GM21576 (cell line): ENCODE results near the gene RRM2.

Experiments used
- ATAC-seq: cut with Tn5 transposase; IDR thresholded peaks from one replicate; pipeline ENCODE4 v1.9.1; 2021; ENCODE audit warnings: mild to moderate bottlenecking, moderate library complexity; ENCODE audit not compliant: unreplicated experiment

RRM2 gene

DNA sequence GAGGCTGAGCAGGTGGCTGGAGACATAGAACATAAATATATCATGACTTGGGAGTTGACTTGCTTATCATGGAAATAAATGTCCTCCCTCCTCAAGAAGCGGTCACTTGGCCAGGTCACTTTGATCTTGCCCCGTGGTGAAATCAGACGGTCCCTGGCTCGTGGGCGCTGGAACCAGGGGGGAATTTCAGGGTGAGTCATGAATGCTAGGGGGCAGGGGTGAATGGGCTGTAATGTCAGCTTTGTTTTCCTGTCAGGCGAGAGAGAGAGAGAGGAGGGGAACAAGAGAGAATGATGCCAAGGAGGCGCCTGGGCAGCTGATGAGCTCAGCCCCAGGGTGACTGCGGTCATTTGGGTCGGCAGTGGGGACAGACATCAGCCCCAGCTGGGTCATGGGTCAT, 47.7 kb downstream of the RRM2 start:
- no peak for ATAC-seq

DNA sequence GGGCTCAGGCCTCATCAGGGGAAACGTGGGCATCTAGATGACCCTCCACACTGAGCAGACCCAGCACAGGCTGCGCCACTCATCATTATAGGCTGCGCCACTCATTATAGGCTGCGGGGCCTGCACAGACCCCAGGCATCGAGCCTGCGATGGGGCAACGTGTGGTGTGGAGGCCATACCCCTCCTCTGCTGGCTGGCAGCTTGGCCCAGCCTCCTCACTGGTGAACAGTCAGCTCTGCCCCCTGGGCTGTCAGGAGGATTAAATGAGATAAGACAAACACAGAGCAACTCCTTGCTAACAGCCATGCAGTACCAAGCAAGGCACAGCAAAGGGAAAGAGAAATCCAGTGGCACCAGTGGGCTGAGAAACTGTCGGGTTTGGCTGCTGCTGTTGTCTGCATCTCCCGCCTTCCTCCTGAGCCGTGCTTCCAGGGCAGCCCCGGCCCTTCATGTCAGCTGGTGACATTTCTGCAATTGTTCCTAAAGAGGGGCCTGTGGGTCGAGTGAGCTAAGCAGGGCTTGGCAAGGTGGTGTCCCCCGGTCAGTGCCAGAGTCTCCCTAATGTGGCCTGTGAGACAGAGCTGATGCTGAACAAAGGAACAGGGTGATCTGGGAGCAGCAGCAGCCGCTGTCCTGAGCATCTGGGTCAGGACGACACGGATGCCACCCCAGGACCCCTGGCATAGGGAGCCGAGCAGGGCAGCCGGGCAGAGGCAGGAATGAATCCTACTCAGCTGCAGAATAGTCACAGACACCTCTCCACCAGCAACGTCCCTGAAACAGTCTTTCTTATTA, 48.7 kb downstream of the RRM2 start:
- ATAC-seq, result no peak

DNA sequence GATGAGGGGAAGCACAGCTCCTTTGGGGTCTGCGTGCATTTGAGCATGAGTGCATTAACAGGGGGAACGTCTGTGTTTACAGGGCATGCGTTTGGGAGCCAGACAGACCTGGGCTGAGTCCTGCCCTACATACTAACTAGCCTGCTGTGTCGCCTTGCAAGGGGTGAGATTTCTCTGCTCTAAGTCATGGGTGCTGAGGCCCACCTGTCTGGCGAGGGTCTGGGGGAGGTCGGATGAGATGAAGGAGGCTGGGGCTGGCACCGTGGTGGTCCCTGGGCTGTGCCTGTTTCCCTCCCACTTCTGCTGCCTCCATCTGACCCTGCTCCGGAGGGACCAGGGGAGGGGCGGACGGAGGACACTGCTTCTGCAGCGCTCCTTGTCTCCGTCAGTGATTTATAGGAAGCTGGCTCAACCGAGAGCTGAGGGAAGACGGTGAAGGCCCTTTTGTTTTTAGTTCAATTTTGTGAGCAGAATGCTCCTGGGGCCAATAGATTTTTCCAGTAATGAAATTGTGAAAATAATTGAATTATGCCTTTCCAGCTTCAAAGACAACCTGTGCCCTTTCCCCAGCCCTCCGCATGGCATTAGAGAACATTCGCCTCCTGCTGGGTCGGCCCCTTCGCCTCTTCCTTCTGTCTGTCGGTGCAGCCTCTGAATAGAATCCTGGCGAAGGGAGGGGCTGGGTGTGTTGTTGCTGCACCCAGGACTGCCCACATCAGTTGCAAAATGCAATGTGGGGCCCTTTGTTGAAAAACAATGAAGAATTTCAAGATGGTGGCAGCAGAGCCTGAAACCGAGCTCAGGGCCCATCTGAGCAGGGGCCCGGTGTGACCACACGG, 49.7 kb downstream of the RRM2 start:
- ATAC-seq, result no peak

DNA sequence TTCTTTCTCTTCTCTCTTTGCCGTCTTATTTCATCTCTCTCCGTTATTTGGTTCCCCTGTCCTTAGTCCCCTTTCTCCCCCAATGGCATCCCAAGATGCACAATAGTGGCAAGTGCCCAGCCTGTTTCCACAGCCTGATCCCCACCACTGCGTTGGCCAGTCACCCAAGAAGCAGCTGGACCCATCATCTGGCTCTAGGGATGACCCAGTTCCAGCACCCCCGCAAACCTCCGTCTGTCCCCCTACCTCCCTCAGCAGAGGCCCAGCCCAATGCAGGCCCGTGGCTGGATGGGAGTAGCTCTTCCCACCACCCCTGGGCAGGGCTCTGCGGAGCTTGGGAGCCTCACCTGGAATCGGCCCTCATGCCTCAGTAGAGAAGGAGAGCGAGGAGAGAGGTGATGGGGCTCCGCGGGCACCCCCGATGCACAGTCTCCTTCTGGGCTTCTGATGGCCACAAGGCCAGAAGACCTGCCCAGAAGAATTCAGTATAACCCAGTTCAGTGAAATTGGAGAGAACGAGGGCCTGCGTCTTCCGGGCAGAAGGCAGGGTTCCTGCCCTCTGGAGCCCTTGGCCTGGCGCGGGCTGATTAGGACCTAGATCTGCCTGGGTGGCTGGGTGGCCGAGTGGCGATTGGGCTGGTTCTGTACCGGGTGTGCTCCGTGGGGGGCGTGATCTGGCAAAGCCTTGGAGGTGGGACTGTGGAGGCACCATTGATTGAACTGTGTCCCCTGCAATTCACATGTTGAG, 50.9 kb downstream of the RRM2 start:
- no peak for ATAC-seq

DNA sequence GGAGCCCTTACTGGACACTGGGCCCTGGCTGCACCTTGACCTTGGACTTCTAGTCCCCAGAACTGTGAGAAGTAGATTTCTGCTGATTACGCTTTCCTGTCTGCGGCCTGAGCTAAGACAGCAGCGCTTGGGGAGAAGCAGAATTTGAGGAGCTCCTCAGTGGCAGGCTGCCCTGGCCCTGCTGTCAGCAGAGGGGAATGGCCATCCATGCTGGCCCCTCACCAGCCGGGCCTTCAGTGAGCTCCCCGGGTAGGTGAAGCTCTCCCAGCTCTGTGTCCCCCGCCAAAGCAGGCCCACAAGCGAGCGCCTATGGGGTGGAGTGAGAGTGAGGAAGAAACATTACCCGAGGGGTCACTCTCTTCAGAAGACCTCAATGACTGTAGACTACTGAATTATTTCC, 51.6 kb downstream of the RRM2 start:
- ATAC-seq, result no peak

DNA sequence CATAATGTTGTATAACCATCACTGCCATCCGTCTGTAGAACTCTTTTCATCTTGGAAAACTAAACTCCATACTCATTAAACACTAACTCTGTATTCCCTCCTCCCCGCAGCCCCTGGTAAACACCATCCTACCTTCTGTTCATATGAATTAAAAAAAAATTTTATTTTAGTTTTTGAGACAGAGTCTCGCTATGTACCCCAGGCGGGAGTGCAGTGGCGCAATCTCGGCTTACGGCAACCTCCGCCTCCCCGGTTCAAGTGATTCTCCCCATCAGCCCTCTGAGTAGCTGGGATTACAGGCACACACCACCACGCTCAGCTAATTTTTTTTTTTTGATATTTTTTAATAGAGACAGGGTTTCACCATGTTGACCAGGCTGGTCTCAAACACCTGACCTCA, 52.9 kb downstream of the RRM2 start:
- no peak for ATAC-seq

DNA sequence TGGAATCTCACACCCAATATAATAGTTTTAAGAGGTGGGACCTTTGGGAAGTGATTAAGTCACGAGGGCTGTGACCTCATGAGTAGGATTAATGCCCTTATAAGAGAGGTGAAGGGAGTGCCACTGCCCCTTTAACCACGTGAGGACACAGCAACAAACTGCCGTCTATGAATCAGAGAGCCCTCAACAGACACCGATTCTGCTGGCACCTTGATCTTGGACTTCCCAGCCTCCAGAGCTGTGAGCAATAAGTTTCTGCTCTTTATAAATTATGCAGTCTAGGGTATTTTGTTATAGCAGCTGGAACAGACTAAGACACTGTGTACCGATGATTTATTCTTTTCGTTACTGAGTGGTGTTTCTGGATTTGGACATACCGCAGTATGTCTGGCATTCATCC, 56.2 kb downstream of the RRM2 start:
- no peak for ATAC-seq

DNA sequence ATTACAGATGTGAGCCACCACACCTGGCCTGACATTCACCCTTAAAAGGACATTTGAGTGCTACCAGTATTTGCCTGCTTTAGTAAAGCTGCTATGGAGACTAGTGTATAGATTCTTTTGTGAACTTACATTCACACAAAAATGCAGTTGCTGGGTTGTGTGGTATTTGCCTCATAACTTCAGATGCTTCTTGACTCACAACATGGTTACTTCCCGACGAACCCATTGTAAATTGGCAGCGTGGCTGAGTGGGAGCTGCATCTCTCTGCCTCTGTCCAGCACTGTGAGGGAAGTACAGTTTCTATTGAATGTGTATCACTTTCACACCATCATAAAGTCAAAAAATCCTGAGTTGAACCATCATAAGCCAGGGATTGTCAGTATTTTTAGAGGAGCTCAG, 56.9 kb downstream of the RRM2 start:
- no peak for ATAC-seq

DNA sequence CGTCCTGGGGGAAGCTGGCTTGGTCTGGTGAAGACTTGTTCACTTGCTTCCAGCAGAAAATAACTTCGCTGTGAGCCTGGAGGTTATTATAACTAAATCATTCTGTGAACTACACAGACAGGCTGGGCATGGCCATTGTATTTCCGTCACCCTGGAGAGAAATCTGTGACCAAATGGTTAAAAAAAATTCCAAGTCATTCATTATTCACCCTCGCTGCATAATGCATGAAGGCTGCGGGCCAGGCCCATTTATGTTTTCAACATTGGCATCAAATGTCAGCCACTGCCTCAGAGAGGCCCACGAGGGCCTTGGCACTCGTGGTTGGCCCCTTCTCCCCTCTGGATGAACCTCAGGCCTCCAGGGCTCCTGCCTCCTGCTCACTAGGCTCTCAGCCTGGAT, 57.7 kb downstream of the RRM2 start:
- ATAC-seq, result no peak
